HepG2 (cell line): Measurements from ENCODE around the gene ZNF234. TPM values are rescaled to one million over a fixed set of nuclear protein-coding genes. Genes with fewer than 3 reads are reported as not detected.
A peak's percentile ranks its signal among the peaks of the same experiment; 100 is the strongest.

ENCODE experiments used
- ATF2 ChIP-seq: sonication (generic); formaldehyde crosslinking; IDR thresholded peaks from 2 replicates; pipeline ENCODE4 v1.4.0; 2020; ENCODE audit warnings: missing genetic modification reagents
- GTF3A ChIP-seq: sonication (generic); formaldehyde crosslinking; conservative IDR thresholded peaks from 2 replicates; pipeline ENCODE4 v1.4.0; 2020; ENCODE audit warnings: mild to moderate bottlenecking, missing genetic modification reagents
- KDM3A ChIP-seq: IDR thresholded peaks from 2 replicates; pipeline ENCODE4 v1.6.1; 2018; ENCODE audit warnings: low read depth, missing compliant biosample characterization
- KLF11 ChIP-seq: IDR thresholded peaks from 2 replicates; pipeline ENCODE4 v1.6.1; 2016; ENCODE audit warnings: missing compliant biosample characterization
- LBX2 ChIP-seq: sonication (generic); formaldehyde crosslinking; IDR thresholded peaks from 2 replicates; pipeline ENCODE4 v1.5.0; 2020; ENCODE audit warnings: missing genetic modification reagents, mild to moderate bottlenecking, borderline replicate concordance
- MAX ChIP-seq: IDR thresholded peaks from 2 replicates; pipeline ENCODE4 v1.6.1; 2012; ENCODE audit warnings: inconsistent platforms
- MTA1 ChIP-seq: sonication (generic); formaldehyde crosslinking; IDR thresholded peaks from 2 replicates; pipeline ENCODE4 v1.4.0; 2020; ENCODE audit warnings: missing genetic modification reagents, mild to moderate bottlenecking, borderline replicate concordance
- MYNN ChIP-seq: sonication (generic); formaldehyde crosslinking; IDR thresholded peaks from 2 replicates; pipeline ENCODE4 v1.4.0; 2020; ENCODE audit warnings: mild to moderate bottlenecking, low read depth, missing genetic modification reagents
- PHF5A ChIP-seq: IDR thresholded peaks from one replicate; pipeline ENCODE4 v1.6.1; 2018; ENCODE audit warnings: low read depth, missing genetic modification reagents; ENCODE audit not compliant: unreplicated experiment
- YEATS4 ChIP-seq: sonication (generic); formaldehyde crosslinking; IDR thresholded peaks from 2 replicates; pipeline ENCODE4 v1.4.0; 2020; ENCODE audit warnings: missing genetic modification reagents, borderline replicate concordance
- ZBTB2 ChIP-seq: sonication (generic); formaldehyde crosslinking; IDR thresholded peaks from 2 replicates; pipeline ENCODE4 v1.8.0; 2022; ENCODE audit warnings: low read depth, missing genetic modification reagents
- ZEB1 ChIP-seq: IDR thresholded peaks from 2 replicates; pipeline ENCODE4 v1.6.1; 2012; ENCODE audit warnings: mild to moderate bottlenecking, low read depth, inconsistent platforms; ENCODE audit not compliant: insufficient replicate concordance
- ZNF337 ChIP-seq: sonication (generic); formaldehyde crosslinking; IDR thresholded peaks from 2 replicates; pipeline ENCODE4 v1.5.1; 2020; ENCODE audit warnings: missing genetic modification reagents, low read depth, mild to moderate bottlenecking, borderline replicate concordance
- ZNF382 ChIP-seq: sonication (generic); formaldehyde crosslinking; IDR thresholded peaks from 2 replicates; pipeline ENCODE4 v1.5.0; 2020; ENCODE audit warnings: missing genetic modification reagents, mild to moderate bottlenecking, borderline replicate concordance
- ZNF639 ChIP-seq: conservative IDR thresholded peaks from 2 replicates; pipeline ENCODE4 v1.6.1; 2018; ENCODE audit warnings: missing genetic modification reagents
- ZNF687 ChIP-seq: sonication (generic); formaldehyde crosslinking; IDR thresholded peaks from 2 replicates; pipeline ENCODE4 v1.5.1; 2020; ENCODE audit warnings: mild to moderate bottlenecking, missing genetic modification reagents, moderate library complexity
- ZNF781 ChIP-seq: sonication (generic); formaldehyde crosslinking; IDR thresholded peaks from 2 replicates; pipeline ENCODE4 v1.5.1; 2020; ENCODE audit warnings: borderline replicate concordance, mild to moderate bottlenecking, missing genetic modification reagents; ENCODE audit errors: not compliant biosample characterization
- polyA plus RNA-seq, 8 experiments: library from polyadenylated mRNA; depleted of rRNA in 3 of 8; stranded (reverse) in 7 of 8; unstranded in 1 of 8; fragments of >200 nt; fragmentation: Illumina TruSeq in 4 of 8; extraction: Trizol in 4 of 8; gene quantifications; 2 replicates each; pipeline versions ENCODE4 v1.2.1 to v1.2.3, GENCODE V29; 2011 to 2016; ENCODE audit warnings: low read depth in 4 of 8, missing spikeins in 1 of 8, mixed read lengths in 1 of 8; ENCODE audit not compliant: insufficient read depth in 1 of 8
- total RNA-seq, 5 experiments: library from RNA; depleted of rRNA; stranded (reverse); fragments of >200 nt; fragmentation: Illumina TruSeq; extraction: Trizol; gene quantifications; 2 replicates each; pipeline ENCODE4 v1.2.3, GENCODE V29; 2016; ENCODE audit warnings: low read depth in 1 of 5

The ZNF234 gene
- total and polyA plus RNA-seq, 2 of the 13 experiments (the other 11 are each of a cell fraction or from before 2014, with no cell fraction given), result 3.5 to 11.2 TPM

- no peak for TF ChIP-seq ZNF382 (CRISPR knock-in tag)
- no peak for TF ChIP-seq KDM3A (CRISPR knock-in tag)
- no peak for TF ChIP-seq MYNN (CRISPR knock-in tag)
- TF ChIP-seq LBX2 (CRISPR knock-in tag), result no peak
- no peak for TF ChIP-seq ZNF639 (CRISPR knock-in tag)
- peak; percentile 41 for TF ChIP-seq ZNF687
- TF ChIP-seq MAX, result peak; percentile 37; the same call in 1 of the 2 replicates
- TF ChIP-seq ZBTB2 (CRISPR knock-in tag), result no peak
- no peak for TF ChIP-seq ZNF781 (CRISPR knock-in tag)
- TF ChIP-seq GTF3A, result no peak
- no peak for TF ChIP-seq ZNF337 (CRISPR knock-in tag)
- TF ChIP-seq ZEB1, result no peak
- peak; percentile 37; the same call in 1 of the 2 replicates for TF ChIP-seq ATF2 (CRISPR knock-in tag)
- TF ChIP-seq KLF11 (CRISPR knock-in tag), result 0 out of 2 replicates have a peak, but pooled peaks have one; percentile 24
- no peak for TF ChIP-seq MTA1 (CRISPR knock-in tag)
- no peak for TF ChIP-seq PHF5A
- TF ChIP-seq YEATS4 (CRISPR knock-in tag), result no peak; the same call in 1 of the 2 replicates
These were observed 23.5 kb downstream of the ZNF234 start, which contains the start of gene ZNF226 (continued) for GRCh38 chr19:44164673-44165512.
